ENCODE results near the gene ITGB2.
A peak's percentile ranks its signal among the peaks of the same experiment; 100 is the strongest.

ITGB2 gene

DNA sequence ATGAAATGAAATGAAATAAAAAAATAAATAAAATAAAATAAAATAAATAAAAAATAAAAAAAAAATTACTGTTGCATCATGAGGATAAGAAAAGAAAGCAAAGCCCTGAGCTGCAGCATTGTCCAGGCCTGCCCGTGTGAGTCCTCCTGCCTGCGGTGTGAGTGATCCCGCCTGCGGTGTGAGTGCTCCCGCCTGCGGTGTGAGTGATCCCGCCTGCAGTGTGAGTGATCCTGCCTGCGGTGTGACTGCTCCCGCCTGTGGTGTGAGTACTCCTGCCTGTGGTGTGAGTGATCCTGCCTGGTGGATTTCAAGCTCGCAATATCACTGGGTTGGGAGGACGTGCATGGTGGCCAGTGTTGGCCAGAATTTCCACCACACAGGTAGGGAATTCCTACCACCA lies 24.8 kb downstream of the ITGB2 start:
- H3K4me3 ChIP-seq (ENCODE audit: low read length) = no peak overlapping the region
- DNase-seq (ENCODE audit: low read depth) = no peak
- TF ChIP-seq, protein P1, sequence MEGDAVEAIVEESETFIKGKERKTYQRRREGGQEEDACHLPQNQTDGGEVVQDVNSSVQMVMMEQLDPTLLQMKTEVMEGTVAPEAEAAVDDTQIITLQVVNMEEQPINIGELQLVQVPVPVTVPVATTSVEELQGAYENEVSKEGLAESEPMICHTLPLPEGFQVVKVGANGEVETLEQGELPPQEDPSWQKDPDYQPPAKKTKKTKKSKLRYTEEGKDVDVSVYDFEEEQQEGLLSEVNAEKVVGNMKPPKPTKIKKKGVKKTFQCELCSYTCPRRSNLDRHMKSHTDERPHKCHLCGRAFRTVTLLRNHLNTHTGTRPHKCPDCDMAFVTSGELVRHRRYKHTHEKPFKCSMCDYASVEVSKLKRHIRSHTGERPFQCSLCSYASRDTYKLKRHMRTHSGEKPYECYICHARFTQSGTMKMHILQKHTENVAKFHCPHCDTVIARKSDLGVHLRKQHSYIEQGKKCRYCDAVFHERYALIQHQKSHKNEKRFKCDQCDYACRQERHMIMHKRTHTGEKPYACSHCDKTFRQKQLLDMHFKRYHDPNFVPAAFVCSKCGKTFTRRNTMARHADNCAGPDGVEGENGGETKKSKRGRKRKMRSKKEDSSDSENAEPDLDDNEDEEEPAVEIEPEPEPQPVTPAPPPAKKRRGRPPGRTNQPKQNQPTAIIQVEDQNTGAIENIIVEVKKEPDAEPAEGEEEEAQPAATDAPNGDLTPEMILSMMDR (conservative IDR thresholded peaks at IDR 0.05; ENCODE audit: low read length) = no peak

DNA sequence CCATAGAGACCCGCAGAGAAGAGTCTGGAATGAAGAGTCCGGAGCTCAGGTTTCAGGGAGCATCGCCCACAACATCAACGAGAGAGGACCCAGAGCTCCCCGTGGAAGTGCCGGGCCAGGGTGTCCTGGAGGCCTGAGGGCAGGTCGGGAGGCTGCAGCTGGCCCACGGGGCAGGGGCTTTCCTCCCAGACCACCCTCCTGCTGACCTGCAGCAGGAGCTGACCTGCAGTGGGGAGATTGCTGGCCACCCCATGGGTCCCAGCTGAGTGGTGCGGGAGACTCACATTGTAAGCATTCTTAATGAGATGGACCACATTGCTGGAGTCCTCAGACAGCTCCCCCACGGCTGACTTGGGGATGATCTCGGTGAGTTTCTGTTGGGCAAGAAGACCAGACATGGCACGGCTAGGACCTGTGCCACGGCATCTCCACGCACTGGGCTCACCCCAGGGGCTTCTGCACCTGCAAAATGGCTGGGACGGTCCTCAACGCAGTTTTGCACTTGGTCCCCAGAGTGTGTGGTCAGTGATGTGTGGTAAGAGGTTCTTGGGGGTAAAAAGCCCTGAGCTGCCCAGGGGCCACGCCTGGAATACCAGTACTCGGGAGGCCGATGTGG lies 25.9 kb downstream of the ITGB2 start:
- TF ChIP-seq, protein P1 (conservative IDR thresholded peaks at IDR 0.05; ENCODE audit: low read length) = no peak
- DNase-seq (ENCODE audit: low read depth) = no peak
- H3K4me3 ChIP-seq (ENCODE audit: low read length) = no peak overlapping the region

DNA sequence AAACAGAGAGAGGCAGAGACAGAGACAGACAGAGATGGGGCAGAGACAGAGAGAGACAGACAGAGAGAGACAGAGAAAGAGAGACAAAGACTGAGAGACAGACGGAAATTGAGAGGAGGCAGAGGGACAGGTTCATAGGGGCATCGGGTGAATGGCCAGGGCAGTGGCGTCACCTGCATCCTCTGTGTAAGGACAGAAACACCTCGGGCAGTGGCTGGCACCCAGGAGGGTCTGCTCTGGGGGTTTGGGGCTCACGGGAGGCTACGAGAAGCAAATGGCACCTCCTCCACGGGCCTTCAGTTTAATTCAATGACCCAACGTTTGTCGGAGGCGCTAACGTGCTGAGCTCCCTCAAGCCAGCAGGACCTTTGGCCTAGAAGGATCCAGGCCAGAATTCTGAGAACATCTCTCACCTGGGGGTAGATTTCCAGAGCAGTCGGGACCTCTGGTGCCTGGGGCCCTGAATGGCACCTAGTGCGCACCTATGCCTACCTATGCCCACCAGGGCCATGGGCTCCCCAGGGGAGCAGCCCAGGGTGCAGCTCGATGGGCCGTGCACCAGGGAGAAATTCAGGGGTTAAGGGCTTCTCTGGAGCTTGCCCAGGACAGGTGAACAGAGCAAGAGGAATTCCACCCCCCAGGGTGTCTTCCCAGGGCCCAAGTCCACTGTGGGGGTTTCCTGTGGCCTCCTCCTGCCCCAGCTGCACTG lies 26.6 kb downstream of the ITGB2 start:
- no peak for DNase-seq (ENCODE audit: low read depth)
- no peak overlapping the region for H3K4me3 ChIP-seq (ENCODE audit: low read length)
- TF ChIP-seq, protein P1 (conservative IDR thresholded peaks at IDR 0.05; ENCODE audit: low read length) = no peak

DNA sequence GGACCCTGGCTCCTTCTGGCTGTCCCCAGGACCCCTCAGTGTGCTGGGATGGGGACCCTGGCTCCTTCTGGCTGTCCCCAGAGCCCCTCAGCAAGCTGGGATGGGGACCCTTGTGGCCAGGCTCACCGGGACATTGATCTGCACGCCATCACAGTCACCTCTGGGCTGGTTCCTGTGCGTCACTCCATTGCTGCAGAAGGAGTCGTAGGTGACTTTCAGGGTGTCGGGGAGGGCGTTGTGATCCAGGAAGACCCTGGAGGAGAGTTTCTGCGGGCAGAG lies 27.5 kb downstream of the ITGB2 start:
- no peak for DNase-seq (ENCODE audit: low read depth)
- TF ChIP-seq, protein P1 (conservative IDR thresholded peaks at IDR 0.05; ENCODE audit: low read length) = no peak
- no peak overlapping the region for H3K4me3 ChIP-seq (ENCODE audit: low read length)

DNA sequence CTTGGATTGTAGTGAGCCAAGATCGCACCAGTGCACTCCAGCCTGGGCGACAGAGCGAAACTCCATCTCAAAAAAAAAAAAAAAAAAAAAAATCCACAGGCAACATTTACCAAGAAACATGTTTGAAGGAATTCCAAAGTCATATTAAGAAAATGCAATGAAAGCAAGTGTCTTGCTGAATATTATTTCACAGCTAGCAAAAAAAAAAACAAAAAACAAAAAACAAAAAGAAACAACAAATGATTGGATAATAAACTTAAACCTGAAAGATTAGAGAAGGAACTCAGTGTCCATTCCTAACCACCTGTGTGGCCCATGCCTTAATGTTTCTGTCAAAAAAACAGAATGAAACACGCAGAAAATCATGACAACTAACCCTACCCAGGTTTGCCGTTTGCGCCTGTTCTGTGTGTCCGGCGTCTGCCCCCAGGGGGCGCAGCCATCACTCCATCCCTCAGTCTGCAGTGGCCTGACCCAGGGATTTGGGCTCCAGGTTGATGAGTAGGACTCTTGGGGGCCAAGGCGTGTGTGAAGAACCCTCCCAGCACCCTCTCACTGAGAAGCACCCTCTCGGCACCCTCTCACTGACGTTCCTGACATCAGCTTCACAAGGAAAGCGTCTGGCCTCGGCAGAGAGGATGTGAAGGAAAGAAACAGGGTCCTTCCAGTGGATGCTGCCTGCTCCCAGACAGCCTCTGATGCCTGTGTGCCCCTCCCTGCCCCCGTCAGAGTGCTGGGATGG lies 28.0 kb downstream of the ITGB2 start:
- TF ChIP-seq, protein P1 (conservative IDR thresholded peaks at IDR 0.05; ENCODE audit: low read length) = peak; percentile 98
- H3K4me3 ChIP-seq (ENCODE audit: low read length) = no peak overlapping the region
- DNase-seq (ENCODE audit: low read depth) = peak; percentile 44

DNA sequence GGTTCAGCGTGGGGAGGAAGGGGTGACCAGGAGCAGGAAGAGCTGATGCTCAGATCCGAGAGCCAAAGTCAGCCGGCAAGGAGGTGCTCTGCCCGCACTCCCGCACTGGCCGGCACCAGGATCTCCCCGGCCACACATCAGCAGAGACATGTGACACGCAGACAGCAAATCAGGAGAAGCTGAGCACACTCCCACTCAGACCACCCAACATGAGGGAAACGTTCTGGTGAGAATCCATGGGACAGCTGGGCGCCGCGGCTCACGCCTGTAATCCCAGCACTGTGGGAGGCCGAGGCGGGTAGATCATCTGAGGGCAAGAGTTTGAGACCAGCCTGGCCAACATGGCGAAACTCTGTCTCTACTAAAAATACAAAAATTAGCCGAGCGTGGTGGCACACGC lies 28.6 kb downstream of the ITGB2 start:
- no peak for DNase-seq (ENCODE audit: low read depth)
- no peak overlapping the region for H3K4me3 ChIP-seq (ENCODE audit: low read length)
- TF ChIP-seq, protein P1 (conservative IDR thresholded peaks at IDR 0.05; ENCODE audit: low read length) = no peak

DNA sequence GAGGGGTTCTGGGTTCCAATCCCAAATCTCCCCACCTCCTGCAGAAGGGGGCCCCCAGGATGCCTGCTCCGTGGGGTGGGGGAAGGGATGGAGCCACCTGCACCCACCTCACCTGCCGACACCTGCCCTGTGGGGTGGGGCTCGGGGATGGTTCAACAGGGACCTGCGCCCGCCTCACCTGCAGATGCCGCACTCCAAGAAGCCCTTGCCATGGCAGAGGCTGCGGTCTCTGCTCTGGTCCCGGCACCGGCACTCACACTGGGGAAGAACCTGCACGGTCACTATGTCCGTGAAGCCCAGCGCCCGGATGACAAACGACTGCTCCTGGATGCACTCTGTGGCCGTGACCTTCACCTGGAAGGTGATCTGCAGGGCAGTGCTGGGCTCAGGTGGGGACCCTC lies 29.1 kb downstream of the ITGB2 start:
- no peak overlapping the region for H3K4me3 ChIP-seq (ENCODE audit: low read length)
- DNase-seq (ENCODE audit: low read depth) = no peak
- TF ChIP-seq, protein P1 (conservative IDR thresholded peaks at IDR 0.05; ENCODE audit: low read length) = no peak

Measured in AG10803 (cell line).